Uterus (tissue), 4 donors: ENCODE results near the gene CHST5. TPM values are rescaled to one million over a fixed set of nuclear protein-coding genes. Genes with fewer than 3 reads are reported as not detected.

ENCODE experiments used
- DNase-seq, 2 donors: peaks; one replicate each; pipeline ENCODE4 v3.0.0-alpha.2; 2019 to 2020
- H3K27ac ChIP-seq, 2 donors: fragments of 200-600 bp; sonication (generic); 1 replicate in 1 of 2; 2 replicates in 1 of 2; pipeline ENCODE4 v1.5.1; 2016 to 2018
- H3K27me3 ChIP-seq, 2 donors: fragments of 200-600 bp; sonication (generic); one replicate each; pipeline ENCODE4 v1.5.1; 2018 to 2019; ENCODE audit warnings: control low read depth in 1 of 2
- H3K36me3 ChIP-seq, 2 donors: fragments of 200-600 bp; sonication (generic); one replicate each; pipeline ENCODE4 v1.5.1; 2019; ENCODE audit warnings: control low read depth in 1 of 2
- H3K4me1 ChIP-seq, 2 donors: fragments of 200-600 bp; sonication (generic); one replicate each; pipeline ENCODE4 v1.5.1; 2018 to 2019; ENCODE audit warnings: control low read depth in 1 of 2
- H3K4me3 ChIP-seq, 2 donors: fragments of 200-600 bp; sonication (generic); 1 replicate in 1 of 2; 2 replicates in 1 of 2; pipeline ENCODE4 v1.5.1; 2018 to 2019; ENCODE audit warnings: mild to moderate bottlenecking in 1 of 2
- H3K9me3 ChIP-seq, 2 donors: fragments of 200-600 bp; sonication (generic); one replicate each; pipeline ENCODE4 v1.5.1; 2019; ENCODE audit warnings: control low read depth in 1 of 2
- POLR2A ChIP-seq, 2 donors: fragments of 450-650 bp; IDR thresholded peaks; one replicate each; pipeline ENCODE4 v1.6.1; 2016; ENCODE audit warnings: antibody characterized with exemption in 2 of 2, mild to moderate bottlenecking in 1 of 2, moderate library complexity in 1 of 2
- intact Hi-C: fragments of 100-400 bp; cut with DNase I; formaldehyde crosslinking; loops from one replicate; pipeline ENCODE4 v1.15.1; 2023; ENCODE audit warnings: low total_unique reads
- total RNA-seq, 4 donors: library from RNA; depleted of rRNA in 3 of 4; stranded (reverse); fragments of >200 nt in 3 of 4; gene quantifications; one replicate each; pipeline versions ENCODE4 v1.1.0 to v1.2.4, GENCODE V29; 2014 to 2023
- TF ChIP-seq, protein P1 (sequence below), 4 experiments: fragments of 200-600 bp in 2 of 4; fragments of 450-650 bp in 2 of 4; sonication (generic) in 2 of 4; IDR thresholded peaks; one replicate each; pipeline ENCODE4 v1.5.1; 2016 to 2019; ENCODE audit warnings: antibody characterized with exemption in 4 of 4, mild to moderate bottlenecking in 2 of 4, moderate library complexity in 1 of 4
- donor health status: DM: yes; HTN: yes; CAD: no.

The CHST5 gene
- total RNA-seq, 4 donors from 2014 or later = 1.0 to 2.0 TPM; not detected in 2

DNA sequence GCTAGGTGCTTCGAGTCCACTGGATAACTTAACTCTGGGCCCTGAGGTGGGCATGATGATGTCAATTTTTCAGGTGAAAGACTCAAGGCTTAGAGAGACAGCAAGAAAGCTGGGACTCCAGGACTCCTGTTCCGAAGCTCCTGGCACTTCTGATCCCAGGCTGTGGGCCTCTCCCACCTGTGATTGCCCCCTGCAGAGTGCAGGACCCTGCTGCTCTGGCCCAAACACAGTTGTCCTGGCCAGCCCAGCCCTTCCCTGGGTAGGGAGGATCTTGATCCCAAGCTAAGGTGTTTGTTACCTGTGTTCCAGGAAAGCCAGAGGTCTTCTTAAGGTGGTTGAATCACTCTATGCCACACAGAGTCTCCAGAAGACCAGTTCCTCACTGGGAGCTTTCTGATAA is 3.1 kb downstream of the CHST5 start:
- H3K9me3 ChIP-seq = no peaks in the 10 kb centered on the region
- no peaks in the 10 kb centered on the region for H3K36me3 ChIP-seq
- H3K27me3 ChIP-seq = no peaks in the 10 kb centered on the region
- TF ChIP-seq POLR2A (IDR thresholded peaks at IDR 0.05) = no peak
- TF ChIP-seq, protein P1, sequence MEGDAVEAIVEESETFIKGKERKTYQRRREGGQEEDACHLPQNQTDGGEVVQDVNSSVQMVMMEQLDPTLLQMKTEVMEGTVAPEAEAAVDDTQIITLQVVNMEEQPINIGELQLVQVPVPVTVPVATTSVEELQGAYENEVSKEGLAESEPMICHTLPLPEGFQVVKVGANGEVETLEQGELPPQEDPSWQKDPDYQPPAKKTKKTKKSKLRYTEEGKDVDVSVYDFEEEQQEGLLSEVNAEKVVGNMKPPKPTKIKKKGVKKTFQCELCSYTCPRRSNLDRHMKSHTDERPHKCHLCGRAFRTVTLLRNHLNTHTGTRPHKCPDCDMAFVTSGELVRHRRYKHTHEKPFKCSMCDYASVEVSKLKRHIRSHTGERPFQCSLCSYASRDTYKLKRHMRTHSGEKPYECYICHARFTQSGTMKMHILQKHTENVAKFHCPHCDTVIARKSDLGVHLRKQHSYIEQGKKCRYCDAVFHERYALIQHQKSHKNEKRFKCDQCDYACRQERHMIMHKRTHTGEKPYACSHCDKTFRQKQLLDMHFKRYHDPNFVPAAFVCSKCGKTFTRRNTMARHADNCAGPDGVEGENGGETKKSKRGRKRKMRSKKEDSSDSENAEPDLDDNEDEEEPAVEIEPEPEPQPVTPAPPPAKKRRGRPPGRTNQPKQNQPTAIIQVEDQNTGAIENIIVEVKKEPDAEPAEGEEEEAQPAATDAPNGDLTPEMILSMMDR (IDR thresholded peaks at IDR 0.05) = no peak
- no peak overlapping the region for H3K4me3 ChIP-seq
- DNase-seq = no peak
- H3K27ac ChIP-seq = no peak overlapping the region
- no peaks in the 10 kb centered on the region for H3K4me1 ChIP-seq
- intact Hi-C loops = no loop called here

DNA sequence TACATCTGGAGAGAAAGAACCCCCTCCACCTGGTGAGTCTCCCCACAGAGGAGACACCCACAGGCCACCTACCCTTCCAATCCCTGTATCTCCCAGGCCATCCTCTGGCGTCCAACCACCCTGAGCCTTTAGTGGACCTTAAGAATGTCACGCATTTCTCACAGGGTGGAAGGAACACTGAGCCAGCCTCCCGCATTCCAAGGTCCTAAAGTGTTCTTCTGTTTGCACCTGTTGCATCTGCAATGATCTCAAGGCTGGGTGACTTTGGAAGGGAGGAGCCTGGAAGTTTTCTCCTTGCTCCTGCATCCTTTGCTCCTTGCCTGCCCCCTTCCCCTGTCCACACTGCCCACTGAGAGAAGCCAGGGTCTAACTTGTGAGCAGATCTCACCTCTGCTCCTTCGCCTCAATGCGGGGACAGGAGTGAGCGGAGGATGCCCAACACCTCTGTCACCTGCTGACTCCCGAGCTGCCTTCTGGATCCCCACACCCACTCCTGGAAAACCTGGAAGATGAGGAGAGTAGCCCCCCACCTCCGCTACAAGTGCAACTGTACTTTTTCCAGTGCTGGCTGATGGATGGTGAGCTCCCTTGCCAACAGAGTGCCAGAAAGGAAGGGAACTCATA is 3.7 kb downstream of the CHST5 start:
- Histone ChIP-seq H3K27me3 (no peaks in the 10 kb centered on the region), H3K4me3 (no peak overlapping the region), H3K4me1 (no peaks in the 10 kb centered on the region), H3K36me3 (no peaks in the 10 kb centered on the region), H3K27ac (no peak overlapping the region), H3K9me3 (no peaks in the 10 kb centered on the region)
- intact Hi-C loops = no loop called here
- no peak for DNase-seq
- TF ChIP-seq POLR2A (IDR thresholded peaks at IDR 0.05) = no peak
- TF ChIP-seq, protein P1 (IDR thresholded peaks at IDR 0.05) = no peak

GRCh38 chr16:75529959-75530358 is 5.9 kb downstream of the CHST5 start:
- Histone ChIP-seq H3K4me3 (no peak overlapping the region), H3K27me3 (no peaks in the 10 kb centered on the region), H3K9me3 (no peaks in the 10 kb centered on the region), H3K4me1 (no peaks in the 10 kb centered on the region), H3K27ac (no peak overlapping the region), H3K36me3 (no peaks in the 10 kb centered on the region)
- TF ChIP-seq POLR2A (IDR thresholded peaks at IDR 0.05) = no peak
- TF ChIP-seq, protein P1 (IDR thresholded peaks at IDR 0.05) = no peak
- intact Hi-C loops = no loop called here
- DNase-seq = no peak

DNA sequence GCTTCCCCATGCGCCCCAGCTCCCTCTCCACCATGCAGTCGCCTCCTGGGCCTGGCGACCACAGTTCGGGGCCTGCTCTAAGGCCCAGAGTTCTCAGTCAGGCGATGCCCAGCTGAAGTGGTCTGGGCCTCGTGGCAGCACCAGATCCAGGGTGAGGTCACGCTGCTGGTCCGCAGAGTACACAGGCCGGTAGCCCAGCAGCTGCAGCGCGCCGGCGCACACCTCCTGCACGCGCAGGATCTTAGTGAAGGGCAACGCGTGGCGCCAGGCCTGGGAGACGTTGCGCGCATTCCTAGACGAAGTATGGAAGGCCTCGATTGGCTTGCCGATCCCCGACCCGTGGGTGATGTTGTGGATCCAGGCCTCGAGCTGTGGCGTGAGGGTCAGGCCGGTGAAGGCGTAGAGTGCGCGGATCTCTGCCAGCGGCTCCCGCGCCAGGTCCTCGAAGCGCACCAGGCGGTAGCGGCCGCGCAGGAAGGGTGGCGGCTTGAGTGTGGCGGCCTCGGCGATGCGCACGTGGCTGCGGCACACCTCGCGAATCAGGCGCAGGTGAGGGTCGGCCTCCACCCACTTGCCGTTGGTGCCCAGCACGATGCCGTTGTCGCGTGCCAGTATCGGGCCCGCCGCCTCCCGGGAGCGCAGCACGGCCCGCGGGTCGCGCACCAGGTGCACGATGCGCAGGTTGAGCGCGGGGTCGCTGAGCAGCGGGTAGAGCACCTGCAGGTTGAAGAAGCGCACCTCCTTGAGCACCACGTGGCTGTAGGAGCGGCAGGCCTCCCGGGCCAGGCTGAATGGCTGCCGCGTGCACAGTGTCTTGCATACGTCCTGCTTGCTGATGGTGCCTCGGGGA is 6.6 kb downstream of the CHST5 start:
- TF ChIP-seq POLR2A (IDR thresholded peaks at IDR 0.05) = no peak
- TF ChIP-seq, protein P1 (IDR thresholded peaks at IDR 0.05) = no peak
- Histone ChIP-seq H3K27me3 (no peaks in the 10 kb centered on the region), H3K4me1 (no peaks in the 10 kb centered on the region), H3K36me3 (no peaks in the 10 kb centered on the region), H3K9me3 (no peaks in the 10 kb centered on the region), H3K27ac (no peak overlapping the region), H3K4me3 (no peak overlapping the region)
- intact Hi-C loops = no loop called here
- no peak for DNase-seq

GRCh38 chr16:75527825-75528299 is 8.0 kb downstream of the CHST5 start:
- Histone ChIP-seq H3K27ac (no peak overlapping the region), H3K4me1 (no peaks in the 10 kb centered on the region), H3K9me3 (no peaks in the 10 kb centered on the region), H3K4me3 (no peak overlapping the region), H3K27me3 (no peaks in the 10 kb centered on the region), H3K36me3 (no peaks in the 10 kb centered on the region)
- no peak for TF ChIP-seq POLR2A (IDR thresholded peaks at IDR 0.05)
- TF ChIP-seq, protein P1 (IDR thresholded peaks at IDR 0.05) = no peak
- no peak for DNase-seq
- intact Hi-C loops = no loop called here
